Body of pancreas (tissue), 4 donors: ENCODE data around the gene CEP250. TPM values are rescaled to one million over a fixed set of nuclear protein-coding genes. Genes with fewer than 3 reads are reported as not detected.

ENCODE experiments used
- ATAC-seq: fragments of 150-250 bp; one replicate; pipeline ENCODE4 v1.9.1; 2016
- DNase-seq, 4 donors: peaks; one replicate each; pipeline ENCODE4 v3.0.0-alpha.2; 2019
- H3K27ac ChIP-seq, 4 donors: fragments of 200-600 bp; sonication (generic); 1 replicate in 3 of 4; 2 replicates in 1 of 4; pipeline versions ENCODE4 v1.5.1 to v1.6.1; 2016 to 2019; ENCODE audit warnings: mild to moderate bottlenecking in 1 of 4, mixed read lengths in 1 of 4, moderate library complexity in 1 of 4
- H3K27me3 ChIP-seq, 2 donors: fragments of 200-600 bp; sonication (generic); one replicate each; pipeline ENCODE4 v1.6.0; 2016; ENCODE audit warnings: mild to moderate bottlenecking in 1 of 2
- H3K36me3 ChIP-seq, 2 donors: fragments of 200-600 bp; sonication (generic); replicated peaks in 1 of 2; 2 replicates each; pipeline ENCODE4 v1.5.1; 2016; ENCODE audit warnings: low read depth in 2 of 2; ENCODE audit not compliant: insufficient read depth in 1 of 2
- H3K4me1 ChIP-seq: fragments of 200-600 bp; sonication (generic); one replicate; pipeline ENCODE4 v1.6.0; 2016
- H3K4me3 ChIP-seq, 2 donors: fragments of 200-600 bp; sonication (generic); 1 replicate in 1 of 2; 2 replicates in 1 of 2; pipeline ENCODE4 v1.5.1; 2016 to 2019
- H3K9me3 ChIP-seq, 3 donors: fragments of 200-600 bp; sonication (generic); 1 replicate in 2 of 3; 2 replicates in 1 of 3; pipeline ENCODE4 v1.5.1; 2016
- POLR2A ChIP-seq, 3 donors: fragments of 450-650 bp; IDR thresholded peaks; one replicate each; pipeline ENCODE4 v1.6.1; 2016; ENCODE audit warnings: antibody characterized with exemption in 3 of 3, mild to moderate bottlenecking in 2 of 3
- whole genome bisulfite sequencing, 2 donors: methylation state at CpG; one replicate each; pipeline ENCODE4 v1.1.5; 2017; 5-methylcytosine and 5-hydroxymethylcytosine counted together
- intact Hi-C: fragments of 100-400 bp; cut with DNase I; formaldehyde crosslinking; loops from one replicate; pipeline ENCODE4 v1.15.1; 2023
- total RNA-seq, 2 donors: library from RNA; depleted of rRNA; stranded (reverse); fragments of >200 nt; gene quantifications; one replicate each; pipeline ENCODE4 v1.1.0, GENCODE V29; 2016
- TF ChIP-seq, protein P1 (sequence below), 7 experiments: fragments of 450-650 bp in 4 of 7; fragments of 200-600 bp in 3 of 7; sonication (generic) in 3 of 7; IDR thresholded peaks; one replicate each; pipeline ENCODE4 v1.5.1; 2016 to 2019; ENCODE audit warnings: antibody characterized with exemption in 7 of 7

CEP250 gene
- total RNA-seq, 2 donors from 2014 or later: 7.8 to 27.0 TPM

DNA sequence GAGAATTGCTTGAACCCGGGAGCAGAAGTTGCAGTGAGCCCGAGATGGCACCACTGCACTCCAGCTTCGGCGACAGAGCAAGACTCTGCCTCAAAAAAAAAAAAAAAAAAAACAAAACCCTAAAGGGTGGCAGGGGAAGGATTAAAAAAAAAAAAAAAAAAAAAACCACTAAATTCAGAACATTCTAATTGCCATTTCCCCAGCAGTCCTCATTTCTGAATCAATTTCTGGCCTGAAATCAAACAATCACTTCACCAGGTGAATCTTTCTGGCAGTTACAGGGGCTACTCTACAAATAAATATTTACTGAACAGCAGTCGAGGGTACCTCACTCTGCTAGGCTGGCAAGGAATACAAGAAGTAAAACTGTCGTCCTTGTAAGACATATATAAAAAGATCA, 44.8 kb upstream of the CEP250 start:
- no peak for TF ChIP-seq POLR2A (IDR thresholded peaks at IDR 0.05)
- TF ChIP-seq, protein P1, sequence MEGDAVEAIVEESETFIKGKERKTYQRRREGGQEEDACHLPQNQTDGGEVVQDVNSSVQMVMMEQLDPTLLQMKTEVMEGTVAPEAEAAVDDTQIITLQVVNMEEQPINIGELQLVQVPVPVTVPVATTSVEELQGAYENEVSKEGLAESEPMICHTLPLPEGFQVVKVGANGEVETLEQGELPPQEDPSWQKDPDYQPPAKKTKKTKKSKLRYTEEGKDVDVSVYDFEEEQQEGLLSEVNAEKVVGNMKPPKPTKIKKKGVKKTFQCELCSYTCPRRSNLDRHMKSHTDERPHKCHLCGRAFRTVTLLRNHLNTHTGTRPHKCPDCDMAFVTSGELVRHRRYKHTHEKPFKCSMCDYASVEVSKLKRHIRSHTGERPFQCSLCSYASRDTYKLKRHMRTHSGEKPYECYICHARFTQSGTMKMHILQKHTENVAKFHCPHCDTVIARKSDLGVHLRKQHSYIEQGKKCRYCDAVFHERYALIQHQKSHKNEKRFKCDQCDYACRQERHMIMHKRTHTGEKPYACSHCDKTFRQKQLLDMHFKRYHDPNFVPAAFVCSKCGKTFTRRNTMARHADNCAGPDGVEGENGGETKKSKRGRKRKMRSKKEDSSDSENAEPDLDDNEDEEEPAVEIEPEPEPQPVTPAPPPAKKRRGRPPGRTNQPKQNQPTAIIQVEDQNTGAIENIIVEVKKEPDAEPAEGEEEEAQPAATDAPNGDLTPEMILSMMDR (IDR thresholded peaks at IDR 0.05): no peak
- H3K9me3 ChIP-seq: no peaks in the 10 kb centered on the region
- H3K27ac ChIP-seq: no peak overlapping the region
- intact Hi-C loops: no loop called here
- DNase-seq (no peak), ATAC-seq (no peak)
- peaks cover 7% of the 10 kb centered on the region for H3K4me1 ChIP-seq
- H3K27me3 ChIP-seq: no peaks in the 10 kb centered on the region
- H3K36me3 ChIP-seq: peaks cover 0 to 3% of the 10 kb centered on the region in 2 donors
- 49 to 59% methylated on average over 3 to 6 of the region's 6 CpGs for WGBS, 2 donors
- no peak overlapping the region for H3K4me3 ChIP-seq

DNA sequence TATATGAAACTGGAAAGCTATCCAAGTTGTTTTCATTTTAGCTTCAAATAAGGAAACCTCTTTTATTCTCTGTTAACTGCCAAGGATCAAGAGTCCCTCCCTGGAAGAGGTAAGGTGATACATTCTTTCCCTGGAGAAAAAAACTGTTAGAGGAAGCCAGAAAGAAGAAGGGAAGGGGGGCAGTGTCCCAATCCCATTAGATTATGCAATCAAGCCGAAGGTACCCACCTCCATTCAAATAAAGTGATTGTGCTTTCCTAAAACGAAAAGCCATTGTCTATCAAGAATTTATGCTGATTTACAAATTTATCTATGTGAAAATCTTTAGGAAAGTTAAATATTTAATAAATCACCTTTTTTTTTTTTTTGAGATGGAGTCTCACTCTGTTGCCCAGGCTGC, 34.1 kb upstream of the CEP250 start:
- Histone ChIP-seq H3K4me3 (no peak overlapping the region), H3K36me3 (no peaks in the 10 kb centered on the region), H3K27me3 (no peaks in the 10 kb centered on the region), H3K9me3 (no peaks in the 10 kb centered on the region), H3K4me1 (no peaks in the 10 kb centered on the region), H3K27ac (no peak overlapping the region)
- TF ChIP-seq POLR2A (IDR thresholded peaks at IDR 0.05): no peak
- TF ChIP-seq, protein P1 (IDR thresholded peaks at IDR 0.05): no peak
- 43 to 45% methylated on average over 2 of the region's 2 CpGs for WGBS, 2 donors
- ATAC-seq (no peak), DNase-seq (no peak)
- intact Hi-C loops: no loop called here

DNA sequence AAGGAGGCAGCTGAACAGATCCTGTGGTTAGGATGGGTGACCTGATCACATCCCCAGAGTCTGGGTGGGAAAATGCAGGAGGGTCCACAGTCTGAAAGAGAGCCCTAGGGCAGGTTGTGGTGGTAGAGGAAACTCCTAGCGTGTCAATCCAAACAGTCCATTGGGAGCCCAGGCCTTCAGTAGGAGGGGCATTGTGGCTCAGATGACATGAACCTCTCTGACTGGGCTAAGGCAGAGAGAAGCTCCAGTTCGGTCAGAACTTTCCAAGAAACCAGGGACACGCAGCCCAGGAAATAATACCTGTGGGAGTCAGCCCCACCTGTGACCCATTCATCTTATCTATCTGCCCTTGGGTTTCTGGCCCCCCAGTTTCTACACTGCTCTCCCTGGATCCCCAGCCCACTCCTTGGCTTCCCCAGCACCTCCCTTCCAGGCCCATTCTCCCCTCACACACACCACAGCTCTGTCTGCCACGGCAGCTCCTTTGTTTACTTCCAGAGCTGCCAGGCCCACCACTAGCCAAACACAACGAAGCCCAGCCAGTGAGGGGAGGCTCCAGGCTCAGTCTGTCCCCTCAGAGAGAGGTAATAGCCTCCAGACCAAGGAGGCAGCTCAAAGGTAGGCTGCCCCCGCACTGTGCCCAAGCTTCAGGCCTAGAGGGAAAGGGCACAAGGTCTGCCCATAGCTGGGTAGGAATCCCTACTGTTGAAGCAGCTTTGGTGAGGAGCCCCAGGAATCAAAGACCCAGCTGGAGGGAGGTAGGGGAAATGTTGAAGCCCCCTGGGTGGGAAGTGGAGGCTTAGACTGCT, 23.6 kb upstream of the CEP250 start:
- no peak overlapping the region for H3K4me3 ChIP-seq
- H3K27ac ChIP-seq: no peak overlapping the region
- TF ChIP-seq, protein P1 (IDR thresholded peaks at IDR 0.05): no peak
- TF ChIP-seq POLR2A (IDR thresholded peaks at IDR 0.05): no peak
- intact Hi-C loops: loop anchor here (10.0 kb wide), 1 partner anchor 137 kb away; the partner anchor contains the start of gene FAM83C
- H3K27me3 ChIP-seq: no peaks in the 10 kb centered on the region
- H3K9me3 ChIP-seq: no peaks in the 10 kb centered on the region
- WGBS, 2 donors: 57 to 60% methylated on average over 6 of the region's 6 CpGs
- no peak for DNase-seq
- no peak for ATAC-seq
- no peaks in the 10 kb centered on the region for H3K4me1 ChIP-seq
- no peaks in the 10 kb centered on the region for H3K36me3 ChIP-seq

DNA sequence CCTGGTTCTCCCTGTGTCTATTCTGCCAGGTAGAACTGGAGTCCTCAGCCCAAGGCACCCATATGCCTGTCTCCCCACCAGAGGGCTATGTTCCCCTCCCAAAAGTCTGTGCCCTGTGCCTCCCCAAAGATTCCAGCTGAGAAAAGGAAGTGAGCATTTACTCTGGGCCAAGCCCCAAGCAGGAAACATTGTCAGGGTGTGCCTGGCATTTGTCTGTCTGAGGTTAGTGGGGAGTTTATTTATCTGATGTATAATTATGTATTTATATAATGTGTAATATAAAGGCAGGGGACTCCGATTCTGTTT, 23.0 kb upstream of the CEP250 start:
- H3K27me3 ChIP-seq: no peaks in the 10 kb centered on the region
- intact Hi-C loops: loop anchor here (10.0 kb wide), 1 partner anchor 138 kb away; the partner anchor contains the start of gene FAM83C
- no peaks in the 10 kb centered on the region for H3K9me3 ChIP-seq
- WGBS, 2 donors: 45 to 65% methylated on average over 1 of the region's 1 CpG
- DNase-seq: no peak
- H3K4me1 ChIP-seq: no peaks in the 10 kb centered on the region
- TF ChIP-seq, protein P1 (IDR thresholded peaks at IDR 0.05): no peak
- no peak for TF ChIP-seq POLR2A (IDR thresholded peaks at IDR 0.05)
- H3K27ac ChIP-seq: no peak overlapping the region
- H3K4me3 ChIP-seq: no peak overlapping the region
- no peak for ATAC-seq
- no peaks in the 10 kb centered on the region for H3K36me3 ChIP-seq

DNA sequence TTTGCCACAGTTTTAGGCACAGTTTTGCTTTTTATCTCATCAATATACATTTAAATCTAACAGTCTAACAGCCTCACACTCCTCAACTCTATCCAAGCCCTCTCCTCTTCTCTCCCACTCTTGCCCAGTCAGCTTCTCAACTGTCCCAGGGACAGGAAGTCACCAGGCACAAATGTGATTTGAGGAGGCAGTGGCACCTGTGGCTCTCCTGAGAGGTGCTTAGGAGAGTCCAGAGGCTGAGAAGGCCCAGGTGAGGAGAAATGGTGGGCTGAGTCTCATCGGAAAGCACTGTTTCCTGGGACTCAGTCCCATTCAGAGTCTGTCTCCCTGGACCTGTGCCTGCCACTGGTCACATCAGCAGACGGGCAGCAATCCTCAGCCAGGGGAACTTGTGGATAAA, 22.1 kb upstream of the CEP250 start:
- Histone ChIP-seq H3K9me3 (no peaks in the 10 kb centered on the region), H3K36me3 (no peaks in the 10 kb centered on the region), H3K27me3 (no peaks in the 10 kb centered on the region), H3K27ac (no peak overlapping the region), H3K4me3 (no peak overlapping the region), H3K4me1 (no peaks in the 10 kb centered on the region)
- ATAC-seq (no peak), DNase-seq (no peak)
- no peak for TF ChIP-seq POLR2A (IDR thresholded peaks at IDR 0.05)
- TF ChIP-seq, protein P1 (IDR thresholded peaks at IDR 0.05): no peak
- intact Hi-C loops: loop anchor here (10.0 kb wide), 1 partner anchor 139 kb away; the partner anchor contains the start of gene FAM83C
- WGBS, 2 donors: 29 to 84% methylated on average over 1 to 2 of the region's 2 CpGs
